ENCODE results near the gene SEPTIN5. TPM values are rescaled to one million over a fixed set of nuclear protein-coding genes. Genes with fewer than 3 reads are reported as not detected.
"Not testable (repeated sequence)": the region's sequence is repeated elsewhere in the genome, so short reads cannot be mapped to it uniquely, and the experiment has no call there.

The SEPTIN5 gene
- total RNA-seq (2014; rRNA removed; shearing (Covaris generic); ENCODE audit: low replicate concordance), result 37.8 and 46.2 TPM in 2 replicates

GRCh38 chr22:19714312-19715187 lies at the start of gene SEPTIN5:
Gene SEPTIN5, plus strand, starts transcription at chr22:19714503. Its CDS starts 86 bp downstream, at chr22:19714589.
- DNase-seq (ENCODE audit: low read depth), result no peak
- in situ Hi-C loops (cut with HindIII; ENCODE audit: low pct_unique_long_range_greater_than_20kb, low sequenced_read_pairs), result no loop called here

GRCh38 chr22:19664951-19665783 lies 49.1 kb upstream of the SEPTIN5 start:
- in situ Hi-C loops (cut with HindIII; ENCODE audit: low pct_unique_long_range_greater_than_20kb, low sequenced_read_pairs), result no loop called here
- no peak for DNase-seq (ENCODE audit: low read depth)

DNA sequence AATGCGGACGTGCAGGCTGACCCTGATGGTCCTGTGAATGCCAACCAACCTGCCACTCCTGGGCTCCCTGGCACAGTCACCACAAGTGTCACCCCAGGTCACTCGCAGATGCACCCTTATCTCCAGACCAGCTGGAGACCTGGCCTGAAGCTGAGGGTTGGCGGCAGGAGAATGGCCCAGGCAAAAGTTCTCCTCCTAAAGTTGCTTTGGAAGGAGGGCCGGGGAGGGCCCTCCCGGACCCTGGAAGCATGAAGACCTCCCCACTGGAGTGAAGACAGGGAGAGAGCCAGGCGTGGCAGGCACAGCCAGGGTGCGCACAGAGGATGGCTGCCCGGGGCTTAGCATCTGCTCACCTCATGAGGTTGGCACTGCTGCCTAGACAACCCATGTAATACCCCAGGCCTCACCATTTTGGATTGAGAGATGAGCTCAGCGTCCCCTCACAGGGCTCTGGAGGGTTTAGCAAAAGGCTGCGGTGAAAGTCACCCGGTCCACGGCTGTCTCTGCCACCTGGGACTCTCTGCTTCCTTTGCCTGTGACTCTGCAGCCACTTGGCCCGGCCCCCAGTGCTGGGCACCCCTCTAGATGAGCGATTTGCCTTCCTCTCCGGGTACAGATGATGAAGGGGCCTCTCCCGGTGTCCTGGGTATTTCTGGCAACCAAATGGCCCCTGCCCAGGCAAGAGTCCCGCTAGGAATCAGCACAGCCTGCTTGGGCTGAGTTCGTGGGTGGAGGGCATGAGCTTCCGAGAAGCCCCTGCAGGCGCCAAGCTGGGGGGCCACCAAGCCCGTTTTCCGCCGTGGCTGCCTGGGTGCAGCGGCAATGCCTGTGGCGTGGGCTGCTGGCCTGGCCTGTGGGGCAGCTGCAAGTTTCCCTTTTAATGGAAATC lies 48.3 kb upstream of the SEPTIN5 start:
- DNase-seq (ENCODE audit: low read depth), result no peak
- in situ Hi-C loops (cut with HindIII; ENCODE audit: low pct_unique_long_range_greater_than_20kb, low sequenced_read_pairs), result no loop called here

DNA sequence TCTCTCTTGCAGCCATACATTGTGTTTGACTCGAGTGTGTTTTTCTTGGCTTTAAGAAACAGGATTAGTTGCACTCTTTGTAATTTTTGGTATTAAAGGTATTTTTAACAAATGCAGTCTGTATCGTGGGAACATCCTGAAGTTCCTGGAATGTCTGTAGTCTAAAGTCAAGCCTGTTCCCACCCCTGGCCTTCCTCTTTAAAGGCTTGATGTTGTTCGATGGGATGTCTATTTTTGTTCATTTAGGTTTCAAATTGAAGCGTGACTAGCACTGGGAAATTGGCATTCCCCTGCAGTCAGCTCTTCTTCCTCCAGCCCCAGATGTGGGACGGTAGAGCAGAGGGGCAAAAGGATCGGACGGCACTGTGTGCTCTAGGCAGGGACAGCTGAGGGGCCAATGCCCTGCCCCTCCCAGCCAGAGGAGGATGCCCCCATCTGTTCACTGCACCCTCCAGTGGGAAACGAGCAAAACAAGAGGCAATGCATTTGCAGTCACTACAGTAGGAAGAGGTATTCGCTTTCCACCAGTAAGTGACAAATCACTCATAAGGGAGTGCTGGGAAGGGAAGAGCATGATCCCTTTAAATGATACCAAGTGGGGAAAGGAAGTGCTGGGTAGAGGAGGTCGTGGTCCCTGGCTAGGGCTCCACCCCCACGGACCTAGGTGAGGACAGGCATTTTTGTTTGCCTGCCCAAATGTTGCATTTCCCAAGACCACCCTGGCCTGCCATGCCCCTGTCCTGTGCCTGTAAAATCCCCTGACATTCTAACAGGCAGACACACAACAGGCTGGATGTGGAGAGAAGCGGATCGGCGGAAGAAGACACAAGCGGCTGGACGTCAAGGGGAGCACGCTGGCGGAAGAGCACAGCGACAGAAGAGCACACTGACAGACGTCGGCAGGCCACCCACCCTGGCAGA lies 47.4 kb upstream of the SEPTIN5 start:
- DNase-seq (ENCODE audit: low read depth), result no peak
- in situ Hi-C loops (cut with HindIII; ENCODE audit: low pct_unique_long_range_greater_than_20kb, low sequenced_read_pairs), result no loop called here

- DNase-seq (ENCODE audit: low read depth), result no peak
- in situ Hi-C loops (cut with HindIII; ENCODE audit: low pct_unique_long_range_greater_than_20kb, low sequenced_read_pairs), result no loop called here
Measured at GRCh38 chr22:19667872-19668740, 46.2 kb upstream of the SEPTIN5 start.

DNA sequence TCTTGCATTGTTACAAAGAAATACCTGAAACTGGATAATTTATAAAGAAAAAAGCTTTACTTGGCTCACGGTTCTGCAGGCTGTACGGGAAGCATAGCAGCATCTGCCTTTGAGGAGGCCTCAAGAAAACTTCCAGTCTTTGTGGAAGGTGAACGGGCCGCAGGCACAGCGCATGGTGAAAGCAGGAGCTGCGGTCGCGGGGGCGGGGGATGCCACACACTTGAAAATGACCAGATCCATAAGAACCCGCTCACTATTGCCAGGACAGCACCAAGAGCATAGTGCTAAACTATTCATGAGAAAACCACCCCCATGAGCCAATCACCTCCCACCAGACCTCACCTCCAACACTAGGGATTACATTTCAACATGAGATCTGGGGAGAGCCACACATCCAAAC lies 45.6 kb upstream of the SEPTIN5 start:
- DNase-seq (ENCODE audit: low read depth), result no peak
- in situ Hi-C loops (cut with HindIII; ENCODE audit: low pct_unique_long_range_greater_than_20kb, low sequenced_read_pairs), result no loop called here

DNA sequence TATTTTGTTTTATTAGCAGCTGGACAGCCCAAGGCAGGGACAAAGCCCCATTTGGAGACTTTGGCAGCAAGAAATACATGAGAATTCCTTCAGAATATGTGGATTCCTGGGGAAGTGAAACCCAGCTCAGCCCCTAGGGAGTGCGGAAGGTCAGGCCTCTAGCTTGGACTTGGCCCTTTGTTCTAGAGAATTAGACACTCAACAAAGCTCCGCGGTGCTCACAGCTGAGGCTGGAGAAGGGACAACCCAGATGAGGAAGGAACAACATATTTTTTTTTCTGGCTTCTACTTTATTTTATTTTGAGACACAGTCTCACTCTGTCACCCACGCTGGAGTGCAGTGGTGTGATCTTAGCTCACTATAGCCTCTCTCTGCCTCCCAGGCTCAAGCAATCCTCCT lies 44.7 kb upstream of the SEPTIN5 start:
- in situ Hi-C loops (cut with HindIII; ENCODE audit: low pct_unique_long_range_greater_than_20kb, low sequenced_read_pairs), result no loop called here

DNA sequence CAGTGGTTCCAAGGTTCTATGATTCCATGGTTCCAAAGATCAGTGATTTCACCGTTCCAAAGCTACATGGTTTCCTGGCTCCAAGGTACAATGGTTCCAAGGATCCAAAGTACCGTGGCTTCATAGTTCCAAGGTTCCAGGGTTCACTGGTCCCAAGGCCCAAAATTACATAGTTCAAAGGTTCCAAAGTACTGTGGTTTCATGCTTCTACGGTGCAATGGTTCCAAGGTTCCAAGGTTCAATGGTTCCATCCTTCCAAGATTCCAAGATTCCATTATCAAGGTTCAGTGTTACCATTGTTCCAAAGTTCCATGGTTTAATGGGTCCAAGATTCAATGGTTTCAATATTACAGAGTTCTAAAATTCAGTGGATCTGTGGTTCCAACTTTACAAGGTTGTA lies 43.0 kb upstream of the SEPTIN5 start:
- no peak for DNase-seq (ENCODE audit: low read depth)
- in situ Hi-C loops (cut with HindIII; ENCODE audit: low pct_unique_long_range_greater_than_20kb, low sequenced_read_pairs), result no loop called here

More for the DNA sequence above, 44.7 kb upstream of the SEPTIN5 start:
- no peak for DNase-seq (ENCODE audit: low read depth)

DNA sequence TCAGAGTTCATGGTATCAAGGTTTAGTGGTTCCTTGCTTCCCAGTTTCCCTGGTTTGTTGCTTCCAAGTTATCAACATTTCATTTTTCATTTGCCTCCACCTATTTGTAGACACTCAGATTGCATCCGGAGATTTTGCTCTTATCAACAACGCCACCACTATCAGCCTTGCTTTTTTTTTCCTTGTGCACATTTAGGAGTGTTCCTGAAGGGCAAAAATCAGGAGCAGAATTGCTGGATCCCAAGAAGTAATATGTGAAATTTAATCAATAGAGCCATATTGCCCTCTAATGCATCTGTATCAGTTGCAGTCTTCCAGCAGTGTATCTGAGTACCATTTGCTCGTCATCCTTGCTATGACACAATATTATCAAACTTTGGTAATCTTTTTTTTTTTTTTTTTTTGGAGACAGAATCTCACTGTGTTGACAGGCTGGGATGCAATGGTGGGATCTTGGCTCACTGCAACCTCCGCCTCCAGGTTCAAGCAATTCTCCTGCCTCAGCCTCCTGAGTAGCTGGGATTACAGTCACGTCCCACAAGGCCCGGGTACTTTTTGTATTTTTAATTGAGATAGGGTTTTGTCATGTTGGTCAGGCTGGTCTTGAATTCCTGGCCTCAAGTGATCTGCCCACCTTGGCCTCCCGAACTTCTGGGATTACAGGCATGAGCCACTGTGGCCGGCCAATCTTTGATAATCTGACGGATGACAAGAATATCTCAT lies 42.1 kb upstream of the SEPTIN5 start:
- no peak for DNase-seq (ENCODE audit: low read depth)
- in situ Hi-C loops (cut with HindIII; ENCODE audit: low pct_unique_long_range_greater_than_20kb, low sequenced_read_pairs), result no loop called here

- no peak for DNase-seq (ENCODE audit: low read depth)
- in situ Hi-C loops (cut with HindIII; ENCODE audit: low pct_unique_long_range_greater_than_20kb, low sequenced_read_pairs), result no loop called here
Measured at GRCh38 chr22:19673660-19674059, 40.6 kb upstream of the SEPTIN5 start.

DNA sequence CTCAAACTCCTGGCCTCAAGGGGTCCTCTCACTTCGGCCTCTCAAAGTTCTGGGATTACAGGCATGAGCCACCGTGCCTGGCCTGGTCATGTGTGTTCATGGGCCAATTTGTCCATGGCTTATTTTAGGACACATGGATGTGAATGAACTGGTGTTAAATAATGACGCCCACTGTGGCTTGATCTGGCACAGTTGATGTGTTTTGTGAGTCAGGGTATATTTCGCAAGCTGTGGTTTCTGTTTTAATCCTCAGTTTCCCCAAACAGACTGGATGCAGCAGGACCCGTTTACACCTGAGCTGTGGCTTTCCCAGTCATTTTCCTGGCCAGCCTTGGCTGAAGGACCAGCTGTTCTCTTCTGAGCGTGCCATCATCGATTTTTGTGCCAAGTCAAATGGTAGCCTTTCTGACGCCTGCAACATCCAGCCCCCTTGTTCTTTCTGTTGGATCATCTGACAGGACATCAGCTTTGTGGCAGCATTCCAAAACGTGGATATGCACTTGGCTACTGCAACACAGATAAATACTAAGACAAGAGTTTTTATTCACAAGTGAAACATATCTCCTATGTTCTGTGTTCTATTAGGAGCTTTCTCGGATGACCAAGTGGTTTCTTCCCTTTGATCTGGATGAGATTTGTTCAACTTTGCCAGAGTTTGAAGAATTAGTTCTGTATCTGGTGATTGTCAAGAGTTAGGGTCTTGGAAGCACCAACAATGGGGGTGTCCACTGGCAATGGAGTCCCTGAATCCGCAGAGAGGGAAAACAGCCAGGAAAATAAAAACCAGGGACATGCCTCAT lies 40.0 kb upstream of the SEPTIN5 start:
- in situ Hi-C loops (cut with HindIII; ENCODE audit: low pct_unique_long_range_greater_than_20kb, low sequenced_read_pairs), result no loop called here
- no peak for DNase-seq (ENCODE audit: low read depth)

- in situ Hi-C loops (cut with HindIII; ENCODE audit: low pct_unique_long_range_greater_than_20kb, low sequenced_read_pairs), result no loop called here
- DNase-seq (ENCODE audit: low read depth), result no peak
Measured at GRCh38 chr22:19674929-19675253, 39.4 kb upstream of the SEPTIN5 start.

- no peak for DNase-seq (ENCODE audit: low read depth)
- in situ Hi-C loops (cut with HindIII; ENCODE audit: low pct_unique_long_range_greater_than_20kb, low sequenced_read_pairs), result no loop called here
Measured at GRCh38 chr22:19675428-19675827, 38.9 kb upstream of the SEPTIN5 start.

DNA sequence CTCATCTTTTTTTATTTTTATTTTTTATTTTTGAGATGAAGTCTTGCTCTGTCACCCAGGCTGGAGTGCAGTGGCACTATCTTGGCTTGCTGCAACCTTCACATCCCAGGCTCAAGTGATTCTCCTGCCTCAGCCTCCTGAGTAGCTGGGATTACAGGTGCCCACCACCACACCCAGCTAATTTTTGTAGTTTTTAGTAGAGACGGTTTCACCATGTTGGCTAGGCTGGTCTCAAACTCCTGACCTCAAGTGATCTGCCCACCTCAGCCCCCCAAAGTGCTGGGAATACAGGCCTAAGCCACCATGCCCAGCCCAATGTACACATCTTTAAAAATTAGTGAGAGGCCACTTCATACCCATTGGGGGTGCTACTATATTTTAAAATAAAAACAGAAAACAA lies 37.9 kb upstream of the SEPTIN5 start:
- DNase-seq (ENCODE audit: low read depth); in situ Hi-C loops (cut with HindIII; ENCODE audit: low pct_unique_long_range_greater_than_20kb, low sequenced_read_pairs): not testable (repeated sequence)

DNA sequence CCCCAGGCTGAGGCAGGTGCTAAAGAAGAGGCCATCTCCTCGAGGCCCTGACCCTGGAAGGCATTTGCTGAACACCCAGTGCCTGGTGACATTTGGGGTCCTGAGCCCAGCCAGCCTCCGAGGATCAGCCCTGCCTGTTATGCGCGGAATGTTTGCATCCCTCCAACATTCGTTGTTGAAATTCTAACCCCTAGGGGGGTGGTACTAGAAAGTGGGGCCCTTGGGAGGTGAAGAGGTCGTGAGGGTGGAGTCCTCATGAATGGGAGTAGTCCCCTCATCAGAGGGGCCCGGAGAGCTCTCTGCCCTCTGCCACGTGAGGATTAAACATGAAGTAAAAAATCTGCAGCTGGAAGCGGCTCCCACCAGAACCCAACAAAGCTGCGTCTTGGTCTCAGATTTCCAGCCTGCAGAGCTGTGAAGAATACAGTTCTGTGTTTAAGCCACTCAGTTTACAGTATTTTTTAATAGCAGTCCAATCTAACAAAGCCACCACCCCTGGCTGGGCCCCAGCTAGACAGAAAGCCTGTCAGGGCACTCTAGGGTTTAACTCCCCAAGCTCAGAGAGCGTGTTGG lies 35.3 kb upstream of the SEPTIN5 start:
- in situ Hi-C loops (cut with HindIII; ENCODE audit: low pct_unique_long_range_greater_than_20kb, low sequenced_read_pairs), result no loop called here
- DNase-seq (ENCODE audit: low read depth), result no peak

Measured in Caki2 (cell line).